HG03103 (cell line): ENCODE results near the gene KCTD16.

Source experiments
- ATAC-seq: cut with Tn5 transposase; IDR thresholded peaks from one replicate; pipeline ENCODE4 v1.9.1; 2021; ENCODE audit warnings: low read depth; ENCODE audit not compliant: unreplicated experiment

The KCTD16 gene

GRCh38 chr5:144276034-144276822 lies 105.6 kb downstream of the KCTD16 start:
- ATAC-seq, result no peak

GRCh38 chr5:144281784-144282183 lies 111.1 kb downstream of the KCTD16 start:
- ATAC-seq, result no peak

- ATAC-seq, result no peak
Measured at GRCh38 chr5:144284036-144284435, 113.4 kb downstream of the KCTD16 start.

GRCh38 chr5:144284931-144285502 lies 114.3 kb downstream of the KCTD16 start:
- no peak for ATAC-seq

GRCh38 chr5:144289277-144289676 lies 118.6 kb downstream of the KCTD16 start:
- ATAC-seq, result no peak

GRCh38 chr5:144292029-144292428 lies 121.4 kb downstream of the KCTD16 start:
- no peak for ATAC-seq

GRCh38 chr5:144295284-144295683 lies 124.6 kb downstream of the KCTD16 start:
- ATAC-seq, result no peak

GRCh38 chr5:144297081-144297480 lies 126.4 kb downstream of the KCTD16 start:
- ATAC-seq, result no peak

GRCh38 chr5:144298658-144299057 lies 128.0 kb downstream of the KCTD16 start:
- no peak for ATAC-seq

- no peak for ATAC-seq
Measured at GRCh38 chr5:144304688-144305087, 134.0 kb downstream of the KCTD16 start.

GRCh38 chr5:144307736-144308135 lies 137.1 kb downstream of the KCTD16 start:
- ATAC-seq, result no peak

GRCh38 chr5:144308174-144308573 lies 137.5 kb downstream of the KCTD16 start:
- no peak for ATAC-seq

- ATAC-seq, result no peak
Measured at GRCh38 chr5:144308906-144309670, 138.4 kb downstream of the KCTD16 start.

GRCh38 chr5:144310621-144311020 lies 139.9 kb downstream of the KCTD16 start:
- ATAC-seq, result no peak

GRCh38 chr5:144313147-144313726 lies 142.6 kb downstream of the KCTD16 start:
- no peak for ATAC-seq

- no peak for ATAC-seq
Measured at GRCh38 chr5:144315026-144315425, 144.4 kb downstream of the KCTD16 start.

- no peak for ATAC-seq
Measured at GRCh38 chr5:144315994-144316634, 145.4 kb downstream of the KCTD16 start.

GRCh38 chr5:144318011-144318410 lies 147.3 kb downstream of the KCTD16 start:
- ATAC-seq, result no peak

GRCh38 chr5:144318460-144318859 lies 147.8 kb downstream of the KCTD16 start:
- no peak for ATAC-seq

- ATAC-seq, result no peak
Measured at GRCh38 chr5:144323181-144323580, 152.5 kb downstream of the KCTD16 start.

GRCh38 chr5:144325532-144325931 lies 154.9 kb downstream of the KCTD16 start:
- ATAC-seq, result no peak
